Measurements from ENCODE around the gene RBMS3.

RBMS3 gene

GRCh38 chr3:29940759-29941323, 660.0 kb downstream of the RBMS3 start:
- DNase-seq (ENCODE audit: low spot score): no peak
- in situ Hi-C loops (cut with MboI; ENCODE audit: low sequenced_read_pairs, unreplicated experiment): no loop called here
- TF ChIP-seq, protein P1, sequence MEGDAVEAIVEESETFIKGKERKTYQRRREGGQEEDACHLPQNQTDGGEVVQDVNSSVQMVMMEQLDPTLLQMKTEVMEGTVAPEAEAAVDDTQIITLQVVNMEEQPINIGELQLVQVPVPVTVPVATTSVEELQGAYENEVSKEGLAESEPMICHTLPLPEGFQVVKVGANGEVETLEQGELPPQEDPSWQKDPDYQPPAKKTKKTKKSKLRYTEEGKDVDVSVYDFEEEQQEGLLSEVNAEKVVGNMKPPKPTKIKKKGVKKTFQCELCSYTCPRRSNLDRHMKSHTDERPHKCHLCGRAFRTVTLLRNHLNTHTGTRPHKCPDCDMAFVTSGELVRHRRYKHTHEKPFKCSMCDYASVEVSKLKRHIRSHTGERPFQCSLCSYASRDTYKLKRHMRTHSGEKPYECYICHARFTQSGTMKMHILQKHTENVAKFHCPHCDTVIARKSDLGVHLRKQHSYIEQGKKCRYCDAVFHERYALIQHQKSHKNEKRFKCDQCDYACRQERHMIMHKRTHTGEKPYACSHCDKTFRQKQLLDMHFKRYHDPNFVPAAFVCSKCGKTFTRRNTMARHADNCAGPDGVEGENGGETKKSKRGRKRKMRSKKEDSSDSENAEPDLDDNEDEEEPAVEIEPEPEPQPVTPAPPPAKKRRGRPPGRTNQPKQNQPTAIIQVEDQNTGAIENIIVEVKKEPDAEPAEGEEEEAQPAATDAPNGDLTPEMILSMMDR (IDR thresholded peaks at IDR 0.05; ENCODE audit: borderline replicate concordance, control extremely low read depth, extremely low read depth, insufficient read depth, missing control alignments): no peak

- TF ChIP-seq, protein P1 (IDR thresholded peaks at IDR 0.05; ENCODE audit: borderline replicate concordance, control extremely low read depth, extremely low read depth, insufficient read depth, missing control alignments): no peak
- no peak for DNase-seq (ENCODE audit: low spot score)
- in situ Hi-C loops (cut with MboI; ENCODE audit: low sequenced_read_pairs, unreplicated experiment): no loop called here
These were observed 661.4 kb downstream of the RBMS3 start for GRCh38 chr3:29942297-29942696.

DNA sequence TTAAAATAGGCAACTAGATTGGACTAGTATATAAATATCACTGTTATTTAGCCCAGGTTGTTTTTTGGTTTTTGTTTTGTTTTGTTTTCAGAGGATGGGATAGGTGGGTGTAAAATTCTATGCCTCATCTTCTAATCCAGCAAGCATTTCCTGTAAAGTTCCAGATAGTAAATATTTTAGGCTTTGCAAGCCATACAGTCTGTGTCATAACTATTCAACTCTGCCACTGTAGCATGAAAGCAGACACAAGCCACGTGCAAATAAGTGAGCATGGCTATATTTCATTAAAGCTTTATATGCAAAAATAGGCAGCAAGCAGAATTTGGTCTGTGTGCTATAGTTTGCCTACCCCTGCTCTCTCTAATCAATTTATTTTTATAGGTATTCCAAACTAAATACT, 668.3 kb downstream of the RBMS3 start:
- TF ChIP-seq, protein P1 (IDR thresholded peaks at IDR 0.05; ENCODE audit: borderline replicate concordance, control extremely low read depth, extremely low read depth, insufficient read depth, missing control alignments): no peak
- in situ Hi-C loops (cut with MboI; ENCODE audit: low sequenced_read_pairs, unreplicated experiment): no loop called here
- DNase-seq (ENCODE audit: low spot score): no peak

DNA sequence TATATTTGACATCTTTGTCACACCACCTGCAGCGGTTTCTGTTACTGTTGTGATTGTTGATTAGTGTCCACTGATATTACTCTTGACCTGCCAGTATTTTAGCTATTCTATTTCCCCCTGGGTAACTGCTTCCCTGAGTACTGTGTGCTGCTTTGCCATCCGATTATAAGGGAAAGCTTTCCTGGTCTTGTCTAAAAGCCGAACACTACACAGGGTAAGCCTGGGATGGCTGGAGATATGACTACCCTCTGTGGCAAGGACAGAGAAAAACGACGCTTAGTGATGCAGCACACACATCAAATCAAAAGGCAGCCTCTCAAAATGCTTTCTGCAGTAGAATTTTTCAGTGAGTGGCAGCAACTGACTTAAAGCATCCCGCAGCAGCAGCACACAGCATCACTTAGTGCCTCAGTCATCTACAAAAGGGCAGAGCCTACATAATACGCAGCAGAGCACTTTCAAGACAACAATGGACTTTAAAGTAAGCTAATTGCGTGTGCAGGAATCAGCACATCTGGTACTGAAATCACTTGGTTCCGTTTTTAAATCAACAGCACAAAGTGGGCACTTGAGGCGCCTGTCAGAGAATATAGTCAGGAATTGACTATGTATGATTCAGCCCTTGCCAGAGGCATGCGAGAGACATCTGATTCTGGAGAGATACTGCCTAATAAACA, 669.2 kb downstream of the RBMS3 start:
- TF ChIP-seq, protein P1 (IDR thresholded peaks at IDR 0.05; ENCODE audit: borderline replicate concordance, control extremely low read depth, extremely low read depth, insufficient read depth, missing control alignments): no peak
- in situ Hi-C loops (cut with MboI; ENCODE audit: low sequenced_read_pairs, unreplicated experiment): no loop called here
- no peak for DNase-seq (ENCODE audit: low spot score)

- in situ Hi-C loops (cut with MboI; ENCODE audit: low sequenced_read_pairs, unreplicated experiment): no loop called here
- TF ChIP-seq, protein P1 (IDR thresholded peaks at IDR 0.05; ENCODE audit: borderline replicate concordance, control extremely low read depth, extremely low read depth, insufficient read depth, missing control alignments): no peak
- no peak for DNase-seq (ENCODE audit: low spot score)
These were observed 671.6 kb downstream of the RBMS3 start for GRCh38 chr3:29952431-29952830.

DNA sequence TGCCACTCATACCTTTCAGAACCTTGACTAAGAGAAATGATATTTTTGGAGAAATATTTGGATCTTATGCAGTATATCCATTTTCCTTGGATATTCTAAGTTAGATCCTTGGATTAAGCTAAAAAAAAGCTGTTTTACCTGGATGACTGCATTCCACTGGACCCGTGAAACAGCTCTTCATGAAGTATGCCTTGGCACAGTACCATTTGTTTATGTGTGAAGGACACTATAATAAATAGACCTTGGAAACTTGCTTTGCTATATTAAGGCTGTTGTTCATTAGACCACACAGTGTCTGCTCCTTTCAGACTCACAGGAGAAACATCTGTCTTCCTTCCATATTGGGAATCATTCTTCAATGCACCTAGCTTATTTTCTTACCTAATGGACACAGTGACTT, 674.5 kb downstream of the RBMS3 start:
- DNase-seq (ENCODE audit: low spot score): no peak
- TF ChIP-seq, protein P1 (IDR thresholded peaks at IDR 0.05; ENCODE audit: borderline replicate concordance, control extremely low read depth, extremely low read depth, insufficient read depth, missing control alignments): no peak
- in situ Hi-C loops (cut with MboI; ENCODE audit: low sequenced_read_pairs, unreplicated experiment): no loop called here
